Stimulated activated naive CD4-positive, alpha-beta T cell (primary cell): ENCODE results near the gene WDR27.
"Not testable (repeated sequence)": the region's sequence is repeated elsewhere in the genome, so short reads cannot be mapped to it uniquely, and the experiment has no call there.

ENCODE experiments used
- DNase-seq, 6 experiments: peaks; one replicate each; lab custom pipeline; 2025; lab: John Stamatoyannopoulos, UW

The WDR27 gene

GRCh38 chr6:169601129-169601528 lies 100.7 kb downstream of the WDR27 start:
- not testable (repeated sequence) for DNase-seq

GRCh38 chr6:169592558-169592957 lies 109.3 kb downstream of the WDR27 start:
- DNase-seq, result no peak

- DNase-seq, result no peak
Measured at GRCh38 chr6:169591616-169592015, 110.2 kb downstream of the WDR27 start.

GRCh38 chr6:169590376-169590939 lies 111.4 kb downstream of the WDR27 start:
- no peak for DNase-seq

GRCh38 chr6:169589699-169590257 lies 112.1 kb downstream of the WDR27 start:
- peak in 1 of 6 experiments; percentile 8 for DNase-seq

- DNase-seq, result peak in 2 of 6 experiments; percentile 14 to 23
Measured at GRCh38 chr6:169589293-169589692, 112.5 kb downstream of the WDR27 start.

- DNase-seq, result no peak
Measured at GRCh38 chr6:169587975-169588374, 113.9 kb downstream of the WDR27 start.

GRCh38 chr6:169583886-169584541 lies 117.8 kb downstream of the WDR27 start:
- DNase-seq, result peak in 3 of 6 experiments; percentile 16 to 31 (median 29)

GRCh38 chr6:169579407-169580111 lies 122.3 kb downstream of the WDR27 start:
- DNase-seq, result no peak

- no peak for DNase-seq
Measured at GRCh38 chr6:169577974-169578373, 123.9 kb downstream of the WDR27 start.

- DNase-seq, result no peak
Measured at GRCh38 chr6:169577236-169577635, 124.6 kb downstream of the WDR27 start.

- no peak for DNase-seq
Measured at GRCh38 chr6:169575821-169576220, 126.0 kb downstream of the WDR27 start.

GRCh38 chr6:169575365-169575764 lies 126.5 kb downstream of the WDR27 start:
- DNase-seq, result no peak

- no peak for DNase-seq
Measured at GRCh38 chr6:169574420-169574819, 127.4 kb downstream of the WDR27 start.

- DNase-seq, result no peak
Measured at GRCh38 chr6:169573883-169574282, 127.9 kb downstream of the WDR27 start.

- DNase-seq, result no peak
Measured at GRCh38 chr6:169571123-169571962, 130.5 kb downstream of the WDR27 start.

- DNase-seq, result peak in 1 of 6 experiments; percentile 20
Measured at GRCh38 chr6:169568314-169569087, 133.3 kb downstream of the WDR27 start.

- no peak for DNase-seq
Measured at GRCh38 chr6:169567819-169568218, 134.0 kb downstream of the WDR27 start.

- no peak for DNase-seq
Measured at GRCh38 chr6:169566961-169567750, 134.7 kb downstream of the WDR27 start.

GRCh38 chr6:169566319-169566718 lies 135.5 kb downstream of the WDR27 start:
- DNase-seq, result no peak
